Esophagus (tissue), 2 donors: ENCODE data around the gene CAV1. TPM values are rescaled to one million over a fixed set of nuclear protein-coding genes. Genes with fewer than 3 reads are reported as not detected.

Experiments
- H3K27ac ChIP-seq, 2 donors: one replicate each; pipeline ENCODE4 v1.5.1; 2013; ENCODE audit warnings: low read depth in 2 of 2, mild to moderate bottlenecking in 2 of 2, inconsistent platforms in 1 of 2, low read length in 1 of 2, moderate library complexity in 1 of 2
- H3K27me3 ChIP-seq, 2 donors: one replicate each; pipeline ENCODE4 v1.6.1; 2013; ENCODE audit warnings: low read length in 2 of 2, control low read depth in 1 of 2, mild to moderate bottlenecking in 1 of 2; ENCODE audit not compliant: insufficient read depth in 2 of 2, control insufficient read depth in 1 of 2
- H3K36me3 ChIP-seq, 2 donors: one replicate each; pipeline ENCODE4 v1.6.1; 2013; ENCODE audit warnings: low read length in 1 of 2; ENCODE audit not compliant: control insufficient read depth in 2 of 2, insufficient read depth in 2 of 2
- H3K4me1 ChIP-seq, 2 donors: one replicate each; pipeline ENCODE4 v1.6.1; 2013; ENCODE audit warnings: low read length in 1 of 2; ENCODE audit not compliant: control insufficient read depth in 2 of 2, insufficient read depth in 2 of 2
- H3K4me3 ChIP-seq, 2 donors: one replicate each; pipeline ENCODE4 v1.5.1; 2013; ENCODE audit warnings: low read length in 2 of 2, mild to moderate bottlenecking in 2 of 2, low read depth in 1 of 2, moderate library complexity in 1 of 2
- H3K9me3 ChIP-seq, 2 donors: one replicate each; pipeline ENCODE4 v1.6.1; 2013; ENCODE audit warnings: mild to moderate bottlenecking in 2 of 2, low read depth in 1 of 2, low read length in 1 of 2, moderate library complexity in 1 of 2; ENCODE audit not compliant: control insufficient read depth in 2 of 2, insufficient read depth in 1 of 2
- WGBS, 2 donors: extraction: QIAGEN DNeasy Blood & Tissue Kit; methylation state at CpG; one replicate each; pipeline ENCODE4 v1.1.7; 2013; 5-methylcytosine and 5-hydroxymethylcytosine counted together
- polyA plus RNA-seq, 2 donors: library from polyadenylated mRNA; stranded (reverse); fragments of 200-250 nt; gene quantifications; one replicate each; pipeline ENCODE4 v1.2.3, GENCODE V29; 2013
- donor health status: healthy with polysubstance abuse.
- donor health status: Bipolar disorder and iron deficiency.

Gene CAV1
- polyA plus RNA-seq, 2 donors: 16.3 to 57.9 TPM

GRCh38 chr7:116527521-116527920, 2.7 kb downstream of the CAV1 start:
- peaks cover 0 to 6% of the 10 kb centered on the region in 2 donors for H3K4me1 ChIP-seq
- H3K36me3 ChIP-seq: no peaks in the 10 kb centered on the region
- no peaks in the 10 kb centered on the region for H3K9me3 ChIP-seq
- peak overlapping the region in 1 of 2 donors; percentile 15 for H3K27ac ChIP-seq
- no peaks in the 10 kb centered on the region for H3K27me3 ChIP-seq
- peak overlapping the region in 1 of 2 donors; percentile 70 for H3K4me3 ChIP-seq
- WGBS, 2 donors: 38 to 40% methylated on average over 3 of the region's 3 CpGs

- H3K27me3 ChIP-seq: no peaks in the 10 kb centered on the region
- 35 to 43% methylated on average over 3 of the region's 3 CpGs for WGBS, 2 donors
- no peaks in the 10 kb centered on the region for H3K36me3 ChIP-seq
- H3K27ac ChIP-seq: peak overlapping the region; percentile 11 to 36
- peak overlapping the region in 1 of 2 donors; percentile 70 for H3K4me3 ChIP-seq
- H3K9me3 ChIP-seq: no peaks in the 10 kb centered on the region
- peaks cover 0 to 6% of the 10 kb centered on the region in 2 donors for H3K4me1 ChIP-seq
Measured at GRCh38 chr7:116528008-116528789, 3.4 kb downstream of the CAV1 start.

GRCh38 chr7:116529250-116529649, 4.4 kb downstream of the CAV1 start:
- no peak overlapping the region for H3K4me3 ChIP-seq
- peaks cover 0 to 6% of the 10 kb centered on the region in 2 donors for H3K4me1 ChIP-seq
- H3K9me3 ChIP-seq: no peaks in the 10 kb centered on the region
- no peaks in the 10 kb centered on the region for H3K27me3 ChIP-seq
- whole genome bisulfite sequencing, 2 donors: 30 to 49% methylated on average over 1 of the region's 1 CpG
- H3K27ac ChIP-seq: no peak overlapping the region
- H3K36me3 ChIP-seq: no peaks in the 10 kb centered on the region

GRCh38 chr7:116530107-116530820, 5.4 kb downstream of the CAV1 start:
- 50 to 65% methylated on average over 3 of the region's 3 CpGs for WGBS, 2 donors
- Histone ChIP-seq H3K4me3 (no peak overlapping the region), H3K9me3 (no peaks in the 10 kb centered on the region), H3K4me1 (peaks cover 0 to 3% of the 10 kb centered on the region in 2 donors), H3K27me3 (no peaks in the 10 kb centered on the region), H3K36me3 (no peaks in the 10 kb centered on the region), H3K27ac (no peak overlapping the region)

GRCh38 chr7:116532102-116532688, 7.4 kb downstream of the CAV1 start:
- Histone ChIP-seq H3K27ac (no peak overlapping the region), H3K4me3 (no peak overlapping the region)
- WGBS, 2 donors: 76 to 80% methylated on average over 3 of the region's 3 CpGs

GRCh38 chr7:116534790-116535189, 10.0 kb downstream of the CAV1 start:
- Histone ChIP-seq H3K27me3 (no peaks in the 10 kb centered on the region), H3K9me3 (no peaks in the 10 kb centered on the region), H3K4me3 (no peak overlapping the region), H3K27ac (no peak overlapping the region), H3K4me1 (no peaks in the 10 kb centered on the region), H3K36me3 (peaks cover 0 to 7% of the 10 kb centered on the region in 2 donors)
- WGBS, 2 donors: 75 to 80% methylated on average over 2 of the region's 2 CpGs

More at GRCh38 chr7:116532102-116532688, 7.4 kb downstream of the CAV1 start:
- Histone ChIP-seq H3K9me3 (no peaks in the 10 kb centered on the region), H3K36me3 (peaks cover 0 to 5% of the 10 kb centered on the region in 2 donors), H3K27me3 (no peaks in the 10 kb centered on the region), H3K4me1 (no peaks in the 10 kb centered on the region)

- Histone ChIP-seq H3K4me1 (no peaks in the 10 kb centered on the region), H3K4me3 (no peak overlapping the region), H3K27me3 (no peaks in the 10 kb centered on the region), H3K27ac (no peak overlapping the region), H3K9me3 (no peaks in the 10 kb centered on the region), H3K36me3 (peaks cover 0 to 7% of the 10 kb centered on the region in 2 donors)
- 67 to 79% methylated on average over 1 of the region's 1 CpG for WGBS, 2 donors
Measured at GRCh38 chr7:116535416-116535815, 10.6 kb downstream of the CAV1 start.

GRCh38 chr7:116538138-116538537, 13.3 kb downstream of the CAV1 start:
- Histone ChIP-seq H3K27ac (no peak overlapping the region), H3K4me1 (no peaks in the 10 kb centered on the region)

GRCh38 chr7:116539879-116540278, 15.0 kb downstream of the CAV1 start:
- Histone ChIP-seq H3K27ac (no peak overlapping the region), H3K9me3 (no peaks in the 10 kb centered on the region), H3K36me3 (peaks cover 0 to 7% of the 10 kb centered on the region in 2 donors), H3K4me3 (no peak overlapping the region), H3K27me3 (no peaks in the 10 kb centered on the region), H3K4me1 (no peaks in the 10 kb centered on the region)
- WGBS, 2 donors: 86 to 88% methylated on average over 3 of the region's 3 CpGs

More at GRCh38 chr7:116538138-116538537, 13.3 kb downstream of the CAV1 start:
- Histone ChIP-seq H3K36me3 (peaks cover 0 to 7% of the 10 kb centered on the region in 2 donors), H3K27me3 (no peaks in the 10 kb centered on the region), H3K4me3 (no peak overlapping the region), H3K9me3 (no peaks in the 10 kb centered on the region)
- WGBS, 2 donors: 57 to 75% methylated on average over 2 of the region's 2 CpGs
